Activated CD4-positive, alpha-beta T cell treated with anti-CD3 and anti-CD28 coated beads, Interleukin-2, amount 50 U/mL, for 4 hours (primary cell): ENCODE results near the gene SURF6.

Experiments
- DNase-seq, 2 experiments: peaks; one replicate each; pipeline ENCODE4 v3.0.0-alpha.2; 2020

Gene SURF6

GRCh38 chr9:133367221-133367620 lies 31.2 kb upstream of the SURF6 start:
- no peak for DNase-seq

- no peak for DNase-seq
These were observed 30.4 kb upstream of the SURF6 start for GRCh38 chr9:133366435-133366834.

GRCh38 chr9:133362359-133363044 lies 26.5 kb upstream of the SURF6 start:
- no peak for DNase-seq

- no peak for DNase-seq
These were observed 25.6 kb upstream of the SURF6 start for GRCh38 chr9:133361507-133362092.

- DNase-seq = no peak
These were observed 24.7 kb upstream of the SURF6 start for GRCh38 chr9:133360400-133361393.

GRCh38 chr9:133359399-133360175 lies 23.6 kb upstream of the SURF6 start:
- DNase-seq = peak in 1 of 2 experiments; percentile 15

GRCh38 chr9:133357656-133358055 lies 21.7 kb upstream of the SURF6 start:
- no peak for DNase-seq

- peak; percentile 87 to 88 for DNase-seq
These were observed 20.6 kb upstream of the SURF6 start, which contains the start of the genes SURF1 and SURF2 for GRCh38 chr9:133356391-133357091. TSS of gene SURF1 (minus strand) at chr9:133356487. CDS start at chr9:133356453, 34 bp downstream. TSS of gene SURF2 (plus strand) at chr9:133356550. CDS start at chr9:133356593, 43 bp downstream.

- DNase-seq = no peak
These were observed 19.9 kb upstream of the SURF6 start for GRCh38 chr9:133355881-133356357.

- no peak for DNase-seq
These were observed 18.8 kb upstream of the SURF6 start for GRCh38 chr9:133354766-133355165.

GRCh38 chr9:133353548-133353947 lies 17.6 kb upstream of the SURF6 start:
- DNase-seq = no peak

- no peak for DNase-seq
These were observed 16.8 kb upstream of the SURF6 start for GRCh38 chr9:133352635-133353340.

GRCh38 chr9:133351908-133352634 lies 16.1 kb upstream of the SURF6 start:
- peak in 1 of 2 experiments; percentile 22 for DNase-seq

GRCh38 chr9:133351526-133351907 lies 15.5 kb upstream of the SURF6 start:
- DNase-seq = no peak

GRCh38 chr9:133349965-133350616 lies 14.1 kb upstream of the SURF6 start:
- DNase-seq = no peak

GRCh38 chr9:133348718-133349573 lies 13.0 kb upstream of the SURF6 start:
- no peak for DNase-seq

- peak; percentile 90 to 91 for DNase-seq
These were observed 12.2 kb upstream of the SURF6 start, which contains the start of the genes MED22 and RPL7A for GRCh38 chr9:133347985-133348717. TSS of gene MED22 (minus strand) at chr9:133348131. CDS start at chr9:133346662, 1,469 bp downstream. TSS of gene RPL7A (plus strand) at chr9:133348218. CDS start at chr9:133348244, 26 bp downstream.
